NT2/D1 (cell line): ENCODE data around the gene LRRC15.

Experiments
- DNase-seq: peaks from one replicate; pipeline ENCODE4 v3.0.0-alpha.2; 2011; ENCODE audit warnings: low read depth, low spot score
- H3K27me3 ChIP-seq: 2 replicates; pipeline ENCODE4 v1.6.0; 2011; ENCODE audit warnings: mild to moderate bottlenecking; ENCODE audit not compliant: insufficient read length, insufficient read depth
- H3K36me3 ChIP-seq: 2 replicates; pipeline ENCODE4 v1.6.1; 2011; ENCODE audit warnings: mild to moderate bottlenecking, low read length, mixed read lengths; ENCODE audit not compliant: insufficient read depth, insufficient read length
- H3K4me1 ChIP-seq: 2 replicates; pipeline ENCODE4 v1.5.1; 2011; ENCODE audit not compliant: insufficient read depth, insufficient read length
- H3K4me3 ChIP-seq: 2 replicates; pipeline ENCODE4 v1.5.1; 2011; ENCODE audit warnings: low read depth; ENCODE audit not compliant: insufficient read length
- H3K9ac ChIP-seq: 2 replicates; pipeline ENCODE4 v1.6.0; 2011; ENCODE audit warnings: low read depth; ENCODE audit not compliant: insufficient read length
- H3K9me3 ChIP-seq: 2 replicates; pipeline ENCODE4 v1.5.1; 2011; ENCODE audit warnings: mild to moderate bottlenecking, low read length; ENCODE audit not compliant: insufficient read depth
- SUZ12 ChIP-seq: IDR thresholded peaks from 2 replicates; pipeline ENCODE4 v1.6.1; 2011; ENCODE audit not compliant: insufficient read length, insufficient read depth; ENCODE audit errors: extremely low read depth
- YY1 ChIP-seq: IDR thresholded peaks from 2 replicates; pipeline ENCODE4 v1.6.1; 2011; ENCODE audit not compliant: insufficient read length, insufficient read depth
- ZNF274 ChIP-seq: IDR thresholded peaks from 2 replicates; pipeline ENCODE4 v1.6.1; 2011; ENCODE audit warnings: mild to moderate bottlenecking, low read depth, low read length

LRRC15 gene

GRCh38 chr3:194370753-194371152 is 1.2 kb upstream of the LRRC15 start:
- TF ChIP-seq ZNF274, result no peak
- TF ChIP-seq SUZ12, result no peak
- no peak for TF ChIP-seq YY1
- Histone ChIP-seq H3K4me1 (peaks cover 17% of the 10 kb centered on the region), H3K9me3 (no peaks in the 10 kb centered on the region), H3K27me3 (peaks cover 11% of the 10 kb centered on the region), H3K36me3 (no peaks in the 10 kb centered on the region), H3K9ac (no peak overlapping the region), H3K4me3 (no peak overlapping the region)
- DNase-seq, result no peak

- Histone ChIP-seq H3K4me3 (no peak overlapping the region), H3K9me3 (no peaks in the 10 kb centered on the region), H3K4me1 (peaks cover 20% of the 10 kb centered on the region), H3K36me3 (no peaks in the 10 kb centered on the region), H3K27me3 (peaks cover 11% of the 10 kb centered on the region), H3K9ac (peak overlapping the region; percentile 46)
- DNase-seq, result no peak
- TF ChIP-seq YY1 (no peak), ZNF274 (no peak), SUZ12 (no peak)
Measured at GRCh38 chr3:194368918-194369317, 625 bp downstream of the LRRC15 start.

- Histone ChIP-seq H3K4me3 (no peak overlapping the region), H3K9ac (peak overlapping the region; percentile 46)
- DNase-seq, result no peak
Measured at GRCh38 chr3:194367992-194368841, 1.3 kb downstream of the LRRC15 start.

GRCh38 chr3:194365978-194366490 is 3.5 kb downstream of the LRRC15 start:
- Histone ChIP-seq H3K9me3 (no peaks in the 10 kb centered on the region), H3K4me1 (peaks cover 16% of the 10 kb centered on the region), H3K9ac (no peak overlapping the region), H3K27me3 (peaks cover 11% of the 10 kb centered on the region), H3K36me3 (no peaks in the 10 kb centered on the region), H3K4me3 (no peak overlapping the region)
- no peak for DNase-seq
- TF ChIP-seq SUZ12 (no peak), YY1 (no peak), ZNF274 (no peak)

More at GRCh38 chr3:194367992-194368841, 1.3 kb downstream of the LRRC15 start:
- H3K9me3 ChIP-seq, result no peaks in the 10 kb centered on the region
- peaks cover 20% of the 10 kb centered on the region for H3K4me1 ChIP-seq
- TF ChIP-seq YY1, result no peak
- TF ChIP-seq ZNF274, result no peak
- TF ChIP-seq SUZ12, result no peak
- H3K27me3 ChIP-seq, result peaks cover 11% of the 10 kb centered on the region
- no peaks in the 10 kb centered on the region for H3K36me3 ChIP-seq

- H3K36me3 ChIP-seq, result no peaks in the 10 kb centered on the region
- no peak overlapping the region for H3K9ac ChIP-seq
- H3K4me3 ChIP-seq, result no peak overlapping the region
- H3K4me1 ChIP-seq, result peaks cover 13% of the 10 kb centered on the region
- TF ChIP-seq YY1, result no peak
- no peak for TF ChIP-seq ZNF274
- TF ChIP-seq SUZ12, result no peak
- no peak for DNase-seq
- peaks cover 11% of the 10 kb centered on the region for H3K27me3 ChIP-seq
- no peaks in the 10 kb centered on the region for H3K9me3 ChIP-seq
Measured at GRCh38 chr3:194365526-194365925, 4.0 kb downstream of the LRRC15 start.

GRCh38 chr3:194364652-194365434 is 4.7 kb downstream of the LRRC15 start:
- peaks cover 13% of the 10 kb centered on the region for H3K4me1 ChIP-seq
- no peaks in the 10 kb centered on the region for H3K36me3 ChIP-seq
- H3K9me3 ChIP-seq, result no peaks in the 10 kb centered on the region
- no peak overlapping the region for H3K4me3 ChIP-seq
- DNase-seq, result no peak
- no peak overlapping the region for H3K9ac ChIP-seq
- TF ChIP-seq YY1 (no peak), SUZ12 (no peak), ZNF274 (no peak)
- peaks cover 11% of the 10 kb centered on the region for H3K27me3 ChIP-seq

GRCh38 chr3:194364314-194364651 is 5.3 kb downstream of the LRRC15 start:
- TF ChIP-seq YY1 (no peak), SUZ12 (no peak)
- peaks cover 12% of the 10 kb centered on the region for H3K4me1 ChIP-seq
- no peaks in the 10 kb centered on the region for H3K9me3 ChIP-seq
- H3K27me3 ChIP-seq, result peaks cover 8% of the 10 kb centered on the region
- H3K36me3 ChIP-seq, result no peaks in the 10 kb centered on the region
- no peak overlapping the region for H3K4me3 ChIP-seq
- no peak for DNase-seq
- no peak overlapping the region for H3K9ac ChIP-seq
